ENCODE data around the gene RARB.

GRCh38 chr3:25515171-25515570 lies 87.1 kb downstream of the RARB start:
- TF ChIP-seq POLR2A (IDR thresholded peaks at IDR 0.05) (no peak), CTCF (IDR thresholded peaks at IDR 0.05) (no peak)
